ENCODE results near the gene IRF1.

Gene IRF1

GRCh38 chr5:132435447-132435846 is 55.1 kb downstream of the IRF1 start:
- DNase-seq: no peak

GRCh38 chr5:132434416-132435286 is 55.9 kb downstream of the IRF1 start:
- DNase-seq: no peak

GRCh38 chr5:132433141-132433540 is 57.4 kb downstream of the IRF1 start:
- no peak for DNase-seq

GRCh38 chr5:132431632-132432031 is 58.9 kb downstream of the IRF1 start:
- DNase-seq: no peak
